HepG2 (cell line): ENCODE measurements around the gene RGR. TPM values are rescaled to one million over a fixed set of nuclear protein-coding genes. Genes with fewer than 3 reads are reported as not detected.

ENCODE experiments used
- DPF2 ChIP-seq: sonication (generic); formaldehyde crosslinking; IDR thresholded peaks from 2 replicates; pipeline ENCODE4 v1.4.0; 2020; ENCODE audit warnings: mild to moderate bottlenecking, low read depth, missing genetic modification reagents, borderline replicate concordance
- EEA1 ChIP-seq: sonication (generic); formaldehyde crosslinking; IDR thresholded peaks from 2 replicates; pipeline ENCODE4 v1.5.1; 2020; ENCODE audit warnings: mild to moderate bottlenecking, missing genetic modification reagents, borderline replicate concordance
- EHMT2 ChIP-seq: fragments of 200-600 bp; sonication (generic); IDR thresholded peaks from 2 replicates; pipeline ENCODE4 v1.7.0; 2017; ENCODE audit warnings: antibody characterized with exemption, low read depth, low read length, borderline replicate concordance
- FOXJ3 ChIP-seq: sonication (generic); formaldehyde crosslinking; IDR thresholded peaks from 2 replicates; pipeline ENCODE4 v1.4.0; 2020; ENCODE audit warnings: missing genetic modification reagents, mild to moderate bottlenecking, borderline replicate concordance
- KAT2B ChIP-seq: fragments of 150-350 bp; IDR thresholded peaks from 2 replicates; pipeline ENCODE4 v1.6.1; 2014; ENCODE audit warnings: low read depth, low read length, borderline replicate concordance
- KMT2A ChIP-seq: sonication (generic); formaldehyde crosslinking; IDR thresholded peaks from 2 replicates; pipeline ENCODE4 v1.4.0; 2020; ENCODE audit warnings: missing genetic modification reagents
- NFYB ChIP-seq: sonication (generic); formaldehyde crosslinking; IDR thresholded peaks from 2 replicates; pipeline ENCODE4 v1.4.0; 2020; ENCODE audit warnings: missing genetic modification reagents
- NPAS2 ChIP-seq: sonication (generic); formaldehyde crosslinking; IDR thresholded peaks from 2 replicates; pipeline ENCODE4 v1.8.0; 2022; ENCODE audit warnings: mild to moderate bottlenecking, missing genetic modification reagents, borderline replicate concordance
- RBM39 ChIP-seq: fragments of 200-400 bp; formaldehyde crosslinking; IDR thresholded peaks from one replicate; pipeline ENCODE4 v1.6.1; 2018; ENCODE audit warnings: antibody characterized with exemption, mild to moderate bottlenecking, low read depth, low read length; ENCODE audit not compliant: poor library complexity, severe bottlenecking
- STAG1 ChIP-seq: sonication (generic); formaldehyde crosslinking; IDR thresholded peaks from 2 replicates; pipeline ENCODE4 v1.4.0; 2020; ENCODE audit warnings: missing genetic modification reagents
- TCF12 ChIP-seq, 2 experiments: fragments of 450-650 bp in 1 of 2; sonication (generic) in 1 of 2; formaldehyde crosslinking in 1 of 2; IDR thresholded peaks; 2 replicates each; pipeline versions ENCODE4 v1.6.1 to v1.8.0; 2017 to 2022; ENCODE audit warnings: antibody characterized with exemption in 1 of 2, mild to moderate bottlenecking in 1 of 2, missing genetic modification reagents in 1 of 2, moderate library complexity in 1 of 2
- TOPORS ChIP-seq: sonication (generic); formaldehyde crosslinking; IDR thresholded peaks from 2 replicates; pipeline ENCODE4 v1.8.0; 2023; ENCODE audit warnings: mild to moderate bottlenecking, missing genetic modification reagents
- ZIK1 ChIP-seq: sonication (generic); formaldehyde crosslinking; IDR thresholded peaks from 2 replicates; pipeline ENCODE4 v1.5.0; 2020; ENCODE audit warnings: mild to moderate bottlenecking, low read depth, missing genetic modification reagents, borderline replicate concordance
- ZNF605 ChIP-seq: sonication (generic); formaldehyde crosslinking; IDR thresholded peaks from 2 replicates; pipeline ENCODE4 v1.8.0; 2022; ENCODE audit warnings: mild to moderate bottlenecking, missing genetic modification reagents
- ZNF777 ChIP-seq: sonication (generic); formaldehyde crosslinking; IDR thresholded peaks from 2 replicates; pipeline ENCODE4 v1.4.0; 2020; ENCODE audit warnings: missing genetic modification reagents
- polyA plus RNA-seq, 8 experiments: library from polyadenylated mRNA; depleted of rRNA in 3 of 8; stranded (reverse) in 7 of 8; unstranded in 1 of 8; fragments of >200 nt; fragmentation: Illumina TruSeq in 4 of 8; extraction: Trizol in 4 of 8; gene quantifications; 2 replicates each; pipeline versions ENCODE4 v1.2.1 to v1.2.3, GENCODE V29; 2011 to 2016; ENCODE audit warnings: low read depth in 4 of 8, missing spikeins in 1 of 8, mixed read lengths in 1 of 8; ENCODE audit not compliant: insufficient read depth in 1 of 8
- total RNA-seq, 5 experiments: library from RNA; depleted of rRNA; stranded (reverse); fragments of >200 nt; fragmentation: Illumina TruSeq; extraction: Trizol; gene quantifications; 2 replicates each; pipeline ENCODE4 v1.2.3, GENCODE V29; 2016; ENCODE audit warnings: low read depth in 1 of 5
- TF ChIP-seq, protein P1 (sequence below): sonication (generic); formaldehyde crosslinking; IDR thresholded peaks from 2 replicates; pipeline ENCODE4 v1.4.0; 2020; ENCODE audit warnings: low read depth, missing genetic modification reagents
- TF ChIP-seq, protein P2 (sequence below): sonication (generic); formaldehyde crosslinking; conservative IDR thresholded peaks from 2 replicates; pipeline ENCODE4 v1.8.1; 2023; ENCODE audit warnings: missing genetic modification reagents
- TF ChIP-seq, protein P3 (sequence below): sonication (generic); formaldehyde crosslinking; IDR thresholded peaks from 2 replicates; pipeline ENCODE4 v1.4.0; 2020; ENCODE audit warnings: missing genetic modification reagents
- TF ChIP-seq, protein P4 (sequence below): IDR thresholded peaks from 2 replicates; pipeline ENCODE4 v1.6.1; 2018; ENCODE audit warnings: missing genetic modification reagents, mild to moderate bottlenecking, missing compliant biosample characterization

The RGR gene
- total and polyA plus RNA-seq, 2 of the 13 experiments (the other 11 are each of a cell fraction or from before 2014, with no cell fraction given), result 0.69 to 0.71 TPM

DNA sequence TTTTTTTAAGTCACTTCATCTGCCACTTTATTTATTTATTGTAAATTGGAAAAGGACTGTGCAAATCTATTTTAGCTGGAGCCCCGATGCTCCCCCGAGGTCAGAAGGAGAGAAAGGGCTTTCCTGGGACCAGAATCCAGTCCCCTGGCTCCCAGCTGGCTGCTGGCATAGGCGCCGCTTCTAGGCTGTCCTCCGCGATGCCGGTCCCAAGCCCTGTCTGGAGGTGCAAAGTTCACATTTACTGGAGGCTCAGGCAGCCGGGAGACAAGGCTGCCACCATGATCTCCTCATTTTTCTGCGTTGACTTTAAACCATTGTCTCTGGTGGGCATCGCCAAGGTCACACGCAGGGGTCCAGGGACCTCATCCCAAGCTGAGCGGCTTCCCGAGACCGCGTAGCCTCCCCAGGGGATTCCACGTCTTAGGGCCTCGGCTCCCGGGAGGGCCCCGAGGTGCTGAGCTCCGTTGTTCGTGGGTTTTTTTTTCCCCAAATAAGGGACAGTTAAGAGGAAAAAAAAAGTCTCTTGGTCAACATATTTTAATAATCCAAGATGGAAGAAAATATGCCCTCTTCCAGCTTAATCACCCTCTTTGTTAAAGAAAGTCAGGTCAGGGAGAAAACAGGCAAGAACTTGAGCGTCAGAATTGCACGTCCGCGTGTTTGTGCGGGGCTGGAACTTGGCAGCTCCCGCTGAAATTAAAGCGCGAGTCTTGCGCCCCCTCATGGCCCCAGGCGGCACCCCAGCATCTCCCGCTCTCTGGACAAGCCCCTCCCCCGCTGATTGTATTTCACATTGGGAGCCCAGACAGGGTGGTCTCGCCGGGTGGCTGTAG is 11.9 kb downstream of the RGR start (continued):
- TF ChIP-seq KAT2B (no peak), ZNF777 (CRISPR knock-in tag) (peak; percentile 51; the same call in 1 of the 2 replicates), ZNF605 (CRISPR knock-in tag) (0 out of 2 replicates have a peak, but pooled peaks have one; percentile 32), EEA1 (no peak), DPF2 (CRISPR knock-in tag) (no peak), TCF12 (IDR thresholded peaks at IDR 0.05) (no peak), TCF12 (CRISPR knock-in tag; IDR thresholded peaks at IDR 0.05) (no peak), EHMT2 (no peak), FOXJ3 (CRISPR knock-in tag) (0 out of 2 replicates have a peak, but pooled peaks have one; percentile 19), KMT2A (CRISPR knock-in tag) (no peak), STAG1 (CRISPR knock-in tag) (peak; percentile 51), TOPORS (CRISPR knock-in tag) (no peak), ZIK1 (CRISPR knock-in tag) (no peak), NFYB (CRISPR knock-in tag) (no peak), RBM39 (peak; percentile 24), NPAS2 (CRISPR knock-in tag) (no peak)
- TF ChIP-seq, protein P1, sequence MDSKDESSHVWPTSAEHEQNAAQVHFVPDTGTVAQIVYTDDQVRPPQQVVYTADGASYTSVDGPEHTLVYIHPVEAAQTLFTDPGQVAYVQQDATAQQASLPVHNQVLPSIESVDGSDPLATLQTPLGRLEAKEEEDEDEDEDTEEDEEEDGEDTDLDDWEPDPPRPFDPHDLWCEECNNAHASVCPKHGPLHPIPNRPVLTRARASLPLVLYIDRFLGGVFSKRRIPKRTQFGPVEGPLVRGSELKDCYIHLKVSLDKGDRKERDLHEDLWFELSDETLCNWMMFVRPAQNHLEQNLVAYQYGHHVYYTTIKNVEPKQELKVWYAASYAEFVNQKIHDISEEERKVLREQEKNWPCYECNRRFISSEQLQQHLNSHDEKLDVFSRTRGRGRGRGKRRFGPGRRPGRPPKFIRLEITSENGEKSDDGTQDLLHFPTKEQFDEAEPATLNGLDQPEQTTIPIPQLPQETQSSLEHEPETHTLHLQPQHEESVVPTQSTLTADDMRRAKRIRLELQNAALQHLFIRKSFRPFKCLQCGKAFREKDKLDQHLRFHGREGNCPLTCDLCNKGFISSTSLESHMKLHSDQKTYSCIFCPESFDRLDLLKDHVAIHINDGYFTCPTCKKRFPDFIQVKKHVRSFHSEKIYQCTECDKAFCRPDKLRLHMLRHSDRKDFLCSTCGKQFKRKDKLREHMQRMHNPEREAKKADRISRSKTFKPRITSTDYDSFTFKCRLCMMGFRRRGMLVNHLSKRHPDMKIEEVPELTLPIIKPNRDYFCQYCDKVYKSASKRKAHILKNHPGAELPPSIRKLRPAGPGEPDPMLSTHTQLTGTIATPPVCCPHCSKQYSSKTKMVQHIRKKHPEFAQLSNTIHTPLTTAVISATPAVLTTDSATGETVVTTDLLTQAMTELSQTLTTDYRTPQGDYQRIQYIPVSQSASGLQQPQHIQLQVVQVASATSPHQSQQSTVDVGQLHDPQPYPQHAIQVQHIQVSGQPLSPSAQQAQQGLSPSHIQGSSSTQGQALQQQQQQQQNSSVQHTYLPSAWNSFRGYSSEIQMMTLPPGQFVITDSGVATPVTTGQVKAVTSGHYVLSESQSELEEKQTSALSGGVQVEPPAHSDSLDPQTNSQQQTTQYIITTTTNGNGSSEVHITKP, result no peak
- TF ChIP-seq, protein P2, sequence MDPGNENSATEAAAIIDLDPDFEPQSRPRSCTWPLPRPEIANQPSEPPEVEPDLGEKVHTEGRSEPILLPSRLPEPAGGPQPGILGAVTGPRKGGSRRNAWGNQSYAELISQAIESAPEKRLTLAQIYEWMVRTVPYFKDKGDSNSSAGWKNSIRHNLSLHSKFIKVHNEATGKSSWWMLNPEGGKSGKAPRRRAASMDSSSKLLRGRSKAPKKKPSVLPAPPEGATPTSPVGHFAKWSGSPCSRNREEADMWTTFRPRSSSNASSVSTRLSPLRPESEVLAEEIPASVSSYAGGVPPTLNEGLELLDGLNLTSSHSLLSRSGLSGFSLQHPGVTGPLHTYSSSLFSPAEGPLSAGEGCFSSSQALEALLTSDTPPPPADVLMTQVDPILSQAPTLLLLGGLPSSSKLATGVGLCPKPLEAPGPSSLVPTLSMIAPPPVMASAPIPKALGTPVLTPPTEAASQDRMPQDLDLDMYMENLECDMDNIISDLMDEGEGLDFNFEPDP (CRISPR knock-in tag), result no peak
- TF ChIP-seq, protein P3, sequence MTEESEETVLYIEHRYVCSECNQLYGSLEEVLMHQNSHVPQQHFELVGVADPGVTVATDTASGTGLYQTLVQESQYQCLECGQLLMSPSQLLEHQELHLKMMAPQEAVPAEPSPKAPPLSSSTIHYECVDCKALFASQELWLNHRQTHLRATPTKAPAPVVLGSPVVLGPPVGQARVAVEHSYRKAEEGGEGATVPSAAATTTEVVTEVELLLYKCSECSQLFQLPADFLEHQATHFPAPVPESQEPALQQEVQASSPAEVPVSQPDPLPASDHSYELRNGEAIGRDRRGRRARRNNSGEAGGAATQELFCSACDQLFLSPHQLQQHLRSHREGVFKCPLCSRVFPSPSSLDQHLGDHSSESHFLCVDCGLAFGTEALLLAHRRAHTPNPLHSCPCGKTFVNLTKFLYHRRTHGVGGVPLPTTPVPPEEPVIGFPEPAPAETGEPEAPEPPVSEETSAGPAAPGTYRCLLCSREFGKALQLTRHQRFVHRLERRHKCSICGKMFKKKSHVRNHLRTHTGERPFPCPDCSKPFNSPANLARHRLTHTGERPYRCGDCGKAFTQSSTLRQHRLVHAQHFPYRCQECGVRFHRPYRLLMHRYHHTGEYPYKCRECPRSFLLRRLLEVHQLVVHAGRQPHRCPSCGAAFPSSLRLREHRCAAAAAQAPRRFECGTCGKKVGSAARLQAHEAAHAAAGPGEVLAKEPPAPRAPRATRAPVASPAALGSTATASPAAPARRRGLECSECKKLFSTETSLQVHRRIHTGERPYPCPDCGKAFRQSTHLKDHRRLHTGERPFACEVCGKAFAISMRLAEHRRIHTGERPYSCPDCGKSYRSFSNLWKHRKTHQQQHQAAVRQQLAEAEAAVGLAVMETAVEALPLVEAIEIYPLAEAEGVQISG (CRISPR knock-in tag), result no peak
- TF ChIP-seq, protein P4, sequence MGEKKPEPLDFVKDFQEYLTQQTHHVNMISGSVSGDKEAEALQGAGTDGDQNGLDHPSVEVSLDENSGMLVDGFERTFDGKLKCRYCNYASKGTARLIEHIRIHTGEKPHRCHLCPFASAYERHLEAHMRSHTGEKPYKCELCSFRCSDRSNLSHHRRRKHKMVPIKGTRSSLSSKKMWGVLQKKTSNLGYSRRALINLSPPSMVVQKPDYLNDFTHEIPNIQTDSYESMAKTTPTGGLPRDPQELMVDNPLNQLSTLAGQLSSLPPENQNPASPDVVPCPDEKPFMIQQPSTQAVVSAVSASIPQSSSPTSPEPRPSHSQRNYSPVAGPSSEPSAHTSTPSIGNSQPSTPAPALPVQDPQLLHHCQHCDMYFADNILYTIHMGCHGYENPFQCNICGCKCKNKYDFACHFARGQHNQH, result 0 out of 2 replicates have a peak, but pooled peaks have one; percentile 35
